IPS DF 4.7 (cell line): ENCODE measurements around the gene FOXN1.
"Not testable (repeated sequence)": the region's sequence is repeated elsewhere in the genome, so short reads cannot be mapped to it uniquely, and the experiment has no call there.

Experiments used
- DNase-seq: peaks from one replicate; pipeline ENCODE4 v3.0.0-alpha.2; 2013; ENCODE audit warnings: low spot score; ENCODE audit errors: extremely low read depth

The FOXN1 gene

GRCh38 chr17:28505986-28506665, at the start of gene FOXN1:
Gene FOXN1 (plus strand): TSS chr17:28506348. CDS start chr17:28523970, 17,622 bp downstream.
- DNase-seq: no peak

DNA sequence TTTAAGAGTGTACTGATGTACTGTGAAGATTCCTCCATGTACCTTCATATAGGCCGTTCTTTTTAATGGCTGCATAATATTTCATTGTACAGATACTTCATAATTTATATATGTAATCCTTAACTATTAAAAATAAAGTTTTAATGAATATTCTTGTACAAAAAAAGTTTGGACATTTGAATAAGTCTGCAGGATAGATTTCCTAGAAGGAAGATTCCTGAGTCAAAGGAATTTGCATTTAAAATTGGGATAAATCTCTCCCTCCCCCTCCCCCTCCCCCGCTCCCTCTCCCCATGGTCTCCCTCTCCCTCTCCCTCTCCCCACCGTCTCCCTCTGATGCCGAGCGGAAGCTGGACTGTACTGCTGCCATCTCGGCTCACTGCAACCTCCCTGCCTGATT, 48.3 kb upstream of the FOXN1 start:
- DNase-seq: no peak

DNA sequence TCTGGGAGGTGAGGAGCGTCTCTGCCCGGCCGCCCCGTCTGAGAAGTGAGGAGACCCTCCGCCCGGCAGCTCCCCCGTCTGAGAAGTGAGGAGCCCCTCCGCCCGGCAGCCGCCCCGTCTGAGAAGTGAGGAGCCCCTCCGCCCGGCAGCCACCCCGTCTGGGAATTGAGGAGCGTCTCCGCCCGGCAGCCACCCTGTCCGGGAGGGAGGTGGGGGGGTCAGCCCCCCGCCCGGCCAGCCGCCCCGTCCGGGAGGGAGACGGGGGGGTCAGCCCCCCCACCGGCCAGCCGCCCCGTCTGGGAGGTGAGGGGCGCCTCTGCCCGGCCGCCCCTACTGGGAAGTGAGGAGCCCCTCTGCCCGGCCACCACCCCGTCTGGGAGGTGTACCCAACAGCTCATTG, 47.3 kb upstream of the FOXN1 start:
- not testable (repeated sequence) for DNase-seq

GRCh38 chr17:28460901-28461300, 45.2 kb upstream of the FOXN1 start:
- DNase-seq: no peak

- no peak for DNase-seq
These were observed 40.1 kb upstream of the FOXN1 start for GRCh38 chr17:28466001-28466400.

- DNase-seq: no peak
These were observed 39.6 kb upstream of the FOXN1 start for GRCh38 chr17:28466521-28467048.

DNA sequence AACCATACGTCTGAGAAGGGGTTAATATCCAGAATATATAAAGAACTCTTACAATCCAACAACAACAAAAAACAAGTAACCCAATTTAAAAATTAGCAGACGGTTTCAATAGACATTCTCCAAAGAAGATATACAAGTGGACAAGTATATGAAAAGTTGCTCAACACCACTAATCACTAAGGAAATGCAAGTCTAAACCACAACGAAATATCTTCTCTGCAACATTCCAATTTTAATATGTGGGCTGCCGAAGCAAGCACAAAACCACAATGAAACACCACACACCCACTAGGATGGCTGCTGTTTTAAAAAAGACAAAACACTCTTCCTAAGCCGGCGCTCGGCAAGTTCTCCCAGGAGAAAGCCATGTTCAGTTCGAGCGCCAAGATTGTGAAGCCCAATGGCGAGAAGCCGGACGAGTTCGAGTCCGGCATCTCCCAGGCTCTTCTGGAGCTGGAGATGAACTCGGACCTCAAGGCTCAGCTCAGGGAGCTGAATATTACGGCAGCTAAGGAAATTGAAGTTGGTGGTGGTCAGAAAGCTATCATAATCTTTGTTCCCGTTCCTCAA, 38.6 kb upstream of the FOXN1 start:
- DNase-seq: no peak

DNA sequence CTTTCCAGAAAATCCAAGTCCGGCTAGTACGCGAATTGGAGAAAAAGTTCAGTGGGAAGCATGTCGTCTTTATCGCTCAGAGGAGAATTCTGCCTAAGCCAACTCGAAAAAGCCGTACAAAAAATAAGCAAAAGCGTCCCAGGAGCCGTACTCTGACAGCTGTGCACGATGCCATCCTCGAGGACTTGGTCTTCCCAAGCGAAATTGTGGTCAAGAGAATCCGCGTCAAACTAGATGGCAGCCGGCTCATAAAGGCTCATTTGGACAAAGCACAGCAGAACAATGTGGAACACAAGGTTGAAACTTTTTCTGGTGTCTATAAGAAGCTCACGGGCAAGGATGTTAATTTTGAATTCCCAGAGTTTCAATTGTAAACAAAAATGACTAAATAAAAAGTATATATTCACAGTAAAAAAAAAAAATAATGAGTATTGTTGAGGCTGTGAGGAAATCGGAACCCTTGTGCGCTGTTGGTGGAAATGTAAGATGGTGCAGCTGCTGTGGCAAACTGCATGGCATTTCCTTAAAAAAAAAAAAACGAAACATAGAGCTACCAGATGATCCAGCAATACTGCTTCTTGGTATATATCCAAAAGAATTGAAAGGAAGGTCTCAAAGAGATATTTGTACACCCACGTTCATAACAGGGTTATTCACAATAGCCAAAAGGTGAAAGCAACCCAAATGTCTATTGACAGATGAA, 38.0 kb upstream of the FOXN1 start:
- DNase-seq: not testable (repeated sequence)

- DNase-seq: no peak
These were observed 37.4 kb upstream of the FOXN1 start for GRCh38 chr17:28468781-28469180.

DNA sequence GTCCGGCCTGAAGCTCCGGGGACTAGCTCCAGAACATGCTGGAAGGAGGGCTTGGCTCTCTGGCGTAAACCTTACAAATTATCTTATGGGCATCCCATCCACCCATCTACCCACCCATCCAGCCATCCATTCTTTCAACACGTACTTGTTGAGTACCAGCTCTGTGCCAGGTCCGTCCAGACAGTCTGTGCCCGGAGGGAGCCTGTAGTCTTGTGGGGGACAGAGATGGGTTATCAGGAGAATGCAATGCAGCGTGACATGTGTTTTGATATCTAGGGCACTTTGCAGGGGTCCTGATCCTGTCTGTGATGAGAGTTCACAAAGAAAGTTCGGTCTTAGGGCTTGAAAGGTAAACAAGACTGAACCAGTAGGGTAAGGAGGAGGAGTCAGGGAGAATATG, 36.8 kb upstream of the FOXN1 start:
- no peak for DNase-seq

DNA sequence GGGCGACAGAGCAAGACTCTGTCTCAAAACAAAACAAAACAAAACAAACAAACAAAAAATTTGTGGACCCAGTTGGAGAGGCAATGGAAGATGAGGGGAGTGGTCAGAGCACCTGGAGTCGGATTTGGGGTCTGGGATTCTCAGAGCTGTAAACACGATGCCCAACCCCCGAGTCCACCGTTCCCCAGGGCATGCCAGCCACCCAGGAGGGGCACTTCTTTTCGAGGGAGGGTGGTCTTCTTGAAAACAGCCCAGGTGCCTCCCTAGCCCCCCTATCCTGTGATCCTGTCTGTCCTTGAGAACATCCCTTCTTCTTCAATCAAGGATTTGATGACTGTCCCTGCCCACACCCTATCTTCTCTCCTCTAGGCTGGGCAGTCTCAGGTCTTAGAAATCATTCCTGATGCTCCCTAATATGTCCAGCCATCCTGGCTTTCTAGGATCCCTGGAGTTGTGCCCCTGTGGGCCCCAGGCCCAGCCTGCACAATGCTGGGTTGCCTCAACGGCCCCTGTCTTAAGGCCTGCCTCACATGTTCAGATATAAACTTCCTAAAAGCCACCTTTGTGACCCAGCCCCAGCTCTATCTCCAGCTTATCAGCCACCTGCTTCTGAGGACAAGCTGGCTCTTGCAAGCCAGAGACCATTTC, 35.8 kb upstream of the FOXN1 start:
- DNase-seq: no peak

DNA sequence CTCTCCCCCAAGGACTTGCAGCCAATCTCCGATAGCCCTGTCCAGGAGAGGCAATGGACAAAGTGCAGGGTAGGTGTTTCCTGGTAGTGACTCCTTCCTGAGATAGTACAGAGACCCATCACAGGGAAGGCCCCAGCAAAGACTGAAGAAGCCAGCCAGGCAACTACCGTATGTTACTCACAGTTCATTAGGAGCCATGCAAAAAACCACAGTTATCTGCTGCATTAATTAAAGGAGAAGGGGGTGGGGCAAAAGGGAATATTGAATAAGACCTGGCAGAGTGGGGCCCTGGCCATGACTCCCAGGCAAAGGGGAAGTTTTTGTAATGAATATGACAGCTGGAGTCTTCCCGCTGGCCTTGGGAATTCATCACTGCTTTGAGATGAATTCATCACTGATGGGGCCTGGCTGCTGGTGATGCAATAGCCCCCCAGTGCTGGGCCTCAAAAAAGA, 35.2 kb upstream of the FOXN1 start:
- DNase-seq: no peak

DNA sequence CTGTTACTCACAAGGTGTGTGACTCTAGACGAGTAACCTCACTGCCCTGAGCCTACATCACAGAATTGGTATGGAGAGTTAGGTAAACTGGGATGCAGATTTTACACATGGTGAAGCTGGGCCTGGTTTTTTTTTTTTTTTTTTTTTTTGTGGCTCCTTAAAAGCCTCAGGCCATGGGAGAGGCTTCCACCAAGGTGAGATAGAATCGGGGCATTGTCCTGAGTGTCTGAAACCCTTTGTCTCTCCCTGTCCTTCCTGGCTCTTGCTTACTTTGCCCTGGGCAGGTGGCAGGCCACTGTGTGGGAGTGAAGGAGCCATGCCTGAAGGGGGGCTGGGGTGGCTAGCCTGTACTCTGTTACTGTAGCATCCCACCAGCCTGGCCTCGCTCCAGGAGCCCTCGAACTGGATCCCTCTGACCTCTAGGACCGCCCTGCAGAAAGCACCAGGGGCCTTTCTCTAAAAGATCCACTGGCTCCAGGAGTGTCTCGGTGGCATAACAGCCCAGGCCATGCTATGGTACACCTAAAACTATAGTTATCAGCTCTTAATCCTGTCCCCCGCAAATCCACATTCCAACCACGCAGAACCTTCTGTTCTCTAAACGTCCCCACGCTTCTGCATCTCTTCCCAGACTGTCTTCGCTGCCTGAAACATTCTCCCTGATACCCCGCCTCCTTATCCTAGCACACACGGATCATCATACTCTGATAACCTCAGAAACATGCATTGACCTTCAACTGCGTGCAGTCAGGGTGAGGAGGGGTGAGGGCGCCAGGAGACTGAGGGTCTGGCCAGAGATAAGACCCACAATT, 34.4 kb upstream of the FOXN1 start:
- no peak for DNase-seq

GRCh38 chr17:28472871-28473497, 33.2 kb upstream of the FOXN1 start:
- no peak for DNase-seq

DNA sequence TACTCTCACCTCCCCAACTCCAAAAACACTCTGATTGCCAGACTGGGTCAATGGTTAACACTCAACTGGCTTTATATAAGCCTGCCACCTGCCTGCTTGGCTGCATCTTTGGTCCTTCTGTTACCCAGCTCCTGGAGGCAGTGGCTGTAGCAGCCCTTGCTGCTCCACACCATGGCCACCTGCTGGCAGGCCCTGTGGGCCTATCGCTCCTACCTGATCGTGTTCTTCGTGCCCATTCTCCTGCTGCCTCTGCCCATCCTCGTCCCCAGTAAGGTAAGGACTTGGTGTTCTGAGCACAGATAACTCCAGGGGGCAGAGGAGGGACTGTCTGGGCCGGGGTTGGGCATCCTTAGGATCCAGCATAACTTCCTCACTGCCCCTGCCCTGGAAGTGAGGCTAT, 32.6 kb upstream of the FOXN1 start, which contains the start of gene SLC13A2:
SLC13A2 (plus strand) TSS at position 103 of the 400 bp plus-strand sequence; CDS start at position 172, 69 bp downstream.
- DNase-seq: no peak

GRCh38 chr17:28474111-28474531, 32.0 kb upstream of the FOXN1 start:
- no peak for DNase-seq

- DNase-seq: no peak
These were observed 30.8 kb upstream of the FOXN1 start for GRCh38 chr17:28475151-28475900.

GRCh38 chr17:28476076-28476865, 29.9 kb upstream of the FOXN1 start:
- DNase-seq: no peak

- DNase-seq: no peak
These were observed 28.2 kb upstream of the FOXN1 start for GRCh38 chr17:28477928-28478327.
